HCT116 (cell line): ENCODE data around the gene MIS18A. TPM values are rescaled to one million over a fixed set of nuclear protein-coding genes. Genes with fewer than 3 reads are reported as not detected.

Experiments used
- ATAC-seq: fragments of 200-7000 bp; cut with Tn5 transposase; 2 replicates; pipeline ENCODE4 v1.9.1; 2020; ENCODE audit warnings: mild to moderate bottlenecking, moderate library complexity
- BruUV-seq: library from RNA; stranded (reverse); fragments of 400-500 nt; replicated peaks from 2 replicates; lab custom pipeline; 2021; lab: Mats Ljungman, UMichigan
- CTCF ChIA-PET: fragments of 300-600 bp; sonication (Branson Sonifier 250); formaldehyde crosslinking; loops from one replicate; lab custom pipeline; 2021; ENCODE audit warnings: antibody characterized with exemption; lab: Charles Lee
- POLR2A ChIA-PET: fragments of 300-600, 350-600 bp; sonication (Branson Sonifier 250); formaldehyde crosslinking; loops from one replicate; lab custom pipeline; 2021; ENCODE audit warnings: antibody characterized with exemption; lab: Charles Lee
- RAD21 ChIA-PET, 2 experiments: fragments of 300-600 bp; sonication (Branson Sonifier 250); formaldehyde crosslinking; loops; one replicate each; lab custom pipeline; 2023; ENCODE audit warnings: low total read pairs in 2 of 2; ENCODE audit not compliant: uncharacterized antibody in 2 of 2, unreplicated experiment in 2 of 2, low non-redundant PET in 1 of 2; lab: Charles Lee
- DNase-seq: peaks from one replicate; pipeline ENCODE4 v3.0.0-alpha.2; 2010; ENCODE audit warnings: low read depth, low spot score
- H2AFZ ChIP-seq: fragments of 200-600 bp; shearing (Covaris generic), sonication (generic); 2 replicates; pipeline ENCODE4 v1.6.1; 2017; ENCODE audit warnings: low read depth, mixed run types, mixed read lengths, antibody characterized with exemption, low read length; ENCODE audit not compliant: poor library complexity, severe bottlenecking
- H3K27ac ChIP-seq: 2 replicates; pipeline ENCODE4 v1.5.1; 2012; ENCODE audit warnings: low read depth, low read length
- H3K27me3 ChIP-seq: fragments of 200-600 bp; sonication (generic); 2 replicates; pipeline ENCODE4 v1.6.1; 2016; ENCODE audit warnings: mixed run types, low read length, mixed read lengths; ENCODE audit not compliant: insufficient read depth
- H3K36me3 ChIP-seq, 2 experiments: fragments of 200-500 bp in 1 of 2; fragments of 200-600 bp in 1 of 2; sonication (Bioruptor generic) in 1 of 2; sonication (generic) in 1 of 2; 2 replicates each; pipeline versions ENCODE4 v1.5.1 to v1.6.1; 2014 to 2016; ENCODE audit warnings: low read length in 2 of 2, inconsistent platforms in 1 of 2, mixed read lengths in 1 of 2, mixed run types in 1 of 2; ENCODE audit not compliant: insufficient read depth in 2 of 2, control insufficient read depth in 1 of 2
- H3K4me1 ChIP-seq, 2 experiments: fragments of 200-600 bp in 1 of 2; sonication (generic) in 1 of 2; 2 replicates each; pipeline versions ENCODE4 v1.5.1 to v1.6.1; 2012 to 2017; ENCODE audit warnings: low read length in 2 of 2, inconsistent platforms in 1 of 2, mild to moderate bottlenecking in 1 of 2, mixed read lengths in 1 of 2, mixed run types in 1 of 2, moderate library complexity in 1 of 2; ENCODE audit not compliant: insufficient read depth in 2 of 2, control insufficient read depth in 1 of 2
- H3K4me2 ChIP-seq: fragments of 200-600 bp; sonication (generic); 2 replicates; pipeline ENCODE4 v1.6.1; 2017; ENCODE audit warnings: mixed run types, low read length, mixed read lengths
- H3K4me3 ChIP-seq, 2 experiments: fragments of 200-600 bp in 1 of 2; sonication (generic) in 1 of 2; replicated peaks in 1 of 2; 2 replicates each; pipeline ENCODE4 v1.5.1; 2011 to 2016; ENCODE audit warnings: low read length in 2 of 2, control low read depth in 1 of 2, low read depth in 1 of 2, mild to moderate bottlenecking in 1 of 2, mixed read lengths in 1 of 2, mixed run types in 1 of 2
- H3K79me2 ChIP-seq: fragments of 200-600 bp; sonication (generic); 2 replicates; pipeline ENCODE4 v1.6.1; 2017; ENCODE audit warnings: mild to moderate bottlenecking, mixed run types, low read length, moderate library complexity, mixed read lengths; ENCODE audit not compliant: insufficient read depth
- H3K9ac ChIP-seq: fragments of 200-600 bp; sonication (generic); 2 replicates; pipeline ENCODE4 v1.6.1; 2016; ENCODE audit warnings: low read length, mixed read lengths
- H3K9me2 ChIP-seq: fragments of 200-600 bp; sonication (generic), shearing (Covaris generic); 2 replicates; pipeline ENCODE4 v1.6.1; 2017; ENCODE audit warnings: mixed run types, mild to moderate bottlenecking, moderate library complexity; ENCODE audit not compliant: insufficient read depth
- H3K9me3 ChIP-seq, 2 experiments: fragments of 200-500 bp in 1 of 2; fragments of 200-600 bp in 1 of 2; sonication (Bioruptor generic) in 1 of 2; sonication (generic) in 1 of 2; 2 replicates each; pipeline ENCODE4 v1.6.1; 2014 to 2017; ENCODE audit warnings: low read length in 2 of 2, mixed read lengths in 2 of 2, inconsistent platforms in 1 of 2, low read depth in 1 of 2, mild to moderate bottlenecking in 1 of 2, mixed run types in 1 of 2, moderate library complexity in 1 of 2; ENCODE audit not compliant: control insufficient read depth in 1 of 2, insufficient read depth in 1 of 2
- H4K20me1 ChIP-seq: fragments of 200-600 bp; sonication (generic), shearing (Covaris generic); 2 replicates; pipeline ENCODE4 v1.6.1; 2017; ENCODE audit warnings: mixed run types, mild to moderate bottlenecking, moderate library complexity; ENCODE audit not compliant: insufficient read depth
- CBX3 ChIP-seq: IDR thresholded peaks from 2 replicates; pipeline ENCODE4 v1.6.1; 2012; ENCODE audit warnings: low read depth
- EGR1 ChIP-seq: IDR thresholded peaks from 2 replicates; pipeline ENCODE4 v1.6.1; 2012; ENCODE audit warnings: low read depth
- ELF1 ChIP-seq: IDR thresholded peaks from 2 replicates; pipeline ENCODE4 v1.6.1; 2012; ENCODE audit warnings: low read depth, borderline replicate concordance
- EZH2 ChIP-seq: fragments of 200-600 bp; sonication (generic); IDR thresholded peaks from 2 replicates; pipeline ENCODE4 v1.6.1; 2017; ENCODE audit warnings: antibody characterized with exemption, mixed run types
- EZH2phosphoT487 ChIP-seq: fragments of 200-600 bp; IDR thresholded peaks from 2 replicates; pipeline ENCODE4 v1.6.1; 2018; ENCODE audit warnings: antibody characterized with exemption, borderline replicate concordance
- FOSL1 ChIP-seq: IDR thresholded peaks from 2 replicates; pipeline ENCODE4 v1.6.1; 2012; ENCODE audit warnings: low read depth
- JUND ChIP-seq: IDR thresholded peaks from 2 replicates; pipeline ENCODE4 v1.6.1; 2012
- MAX ChIP-seq: IDR thresholded peaks from 2 replicates; pipeline ENCODE4 v1.6.1; 2012
- POLR2A ChIP-seq: IDR thresholded peaks from 2 replicates; pipeline ENCODE4 v1.7.0; 2011; ENCODE audit warnings: borderline replicate concordance; ENCODE audit not compliant: insufficient read depth, insufficient read length; ENCODE audit errors: extremely low read depth
- RAD21 ChIP-seq: IDR thresholded peaks from 2 replicates; pipeline ENCODE4 v1.6.1; 2012; ENCODE audit warnings: low read depth, mild to moderate bottlenecking
- SIN3A ChIP-seq: IDR thresholded peaks from 2 replicates; pipeline ENCODE4 v1.6.1; 2012; ENCODE audit warnings: low read depth
- SRF ChIP-seq: IDR thresholded peaks from 2 replicates; pipeline ENCODE4 v1.6.1; 2012; ENCODE audit warnings: low read depth
- TCF7L2 ChIP-seq: IDR thresholded peaks from 2 replicates; pipeline ENCODE4 v1.7.0; 2011; ENCODE audit warnings: borderline replicate concordance, inconsistent platforms; ENCODE audit not compliant: insufficient read depth, insufficient read length; ENCODE audit errors: extremely low read depth
- YY1 ChIP-seq: IDR thresholded peaks from 2 replicates; pipeline ENCODE4 v1.6.1; 2011; ENCODE audit warnings: low read length, low read depth, moderate library complexity, mild to moderate bottlenecking; ENCODE audit not compliant: insufficient replicate concordance; ENCODE audit errors: extremely low read depth
- ZFX ChIP-seq: fragments of 450-650 bp; IDR thresholded peaks from 2 replicates; pipeline ENCODE4 v1.6.1; 2017
- ZNF274 ChIP-seq: fragments of 200-500 bp; sonication (Bioruptor generic); IDR thresholded peaks from 2 replicates; pipeline ENCODE4 v1.6.1; 2014; ENCODE audit warnings: mild to moderate bottlenecking, low read depth, low read length, inconsistent platforms
- intact Hi-C: fragments of 100-400 bp; cut with micrococcal nuclease; formaldehyde crosslinking; loops from 2 replicates; pipeline ENCODE4 v1.10.0; 2022
- total RNA-seq: library from RNA; stranded (reverse); gene quantifications from one replicate; pipeline ENCODE4 v1.2.1, GENCODE V29; 2021; ENCODE audit not compliant: unreplicated experiment
- TF ChIP-seq, protein P1 (sequence below): IDR thresholded peaks from 2 replicates; pipeline ENCODE4 v1.6.1; 2012; ENCODE audit warnings: low read depth

MIS18A gene
- total RNA-seq, 1 experiment from 2014 or later, result 30.0 TPM

- Histone ChIP-seq H3K9me3 (no peaks in the 10 kb centered on the region), H3K4me1 (peaks cover 8 to 12% of the 10 kb centered on the region in 2 experiments; a peak in 2 of 4 replicates), H3K27me3 (no peaks in the 10 kb centered on the region), H3K4me3 (no peak overlapping the region), H2AFZ (no peak overlapping the region), H4K20me1 (no peaks in the 10 kb centered on the region), H3K4me2 (no peak overlapping the region), H3K9me2 (no peaks in the 10 kb centered on the region), H3K9ac (no peak overlapping the region), H3K36me3 (no peaks in the 10 kb centered on the region), H3K27ac (no peak overlapping the region), H3K79me2 (peaks cover 8% of the 10 kb centered on the region)
- no TSS peak for BruUV-seq
- POLR2A ChIA-PET, result no interaction called here
- RAD21 ChIA-PET, result no interaction called here
- no peak for ATAC-seq
- intact Hi-C loops, result no loop called here
- CTCF ChIA-PET, result no interaction called here
- no peak for DNase-seq
- no peak for TF ChIP-seq TCF7L2
- no peak for TF ChIP-seq RAD21
- TF ChIP-seq CBX3, result no peak
- TF ChIP-seq SIN3A, result no peak
- TF ChIP-seq, protein P1, sequence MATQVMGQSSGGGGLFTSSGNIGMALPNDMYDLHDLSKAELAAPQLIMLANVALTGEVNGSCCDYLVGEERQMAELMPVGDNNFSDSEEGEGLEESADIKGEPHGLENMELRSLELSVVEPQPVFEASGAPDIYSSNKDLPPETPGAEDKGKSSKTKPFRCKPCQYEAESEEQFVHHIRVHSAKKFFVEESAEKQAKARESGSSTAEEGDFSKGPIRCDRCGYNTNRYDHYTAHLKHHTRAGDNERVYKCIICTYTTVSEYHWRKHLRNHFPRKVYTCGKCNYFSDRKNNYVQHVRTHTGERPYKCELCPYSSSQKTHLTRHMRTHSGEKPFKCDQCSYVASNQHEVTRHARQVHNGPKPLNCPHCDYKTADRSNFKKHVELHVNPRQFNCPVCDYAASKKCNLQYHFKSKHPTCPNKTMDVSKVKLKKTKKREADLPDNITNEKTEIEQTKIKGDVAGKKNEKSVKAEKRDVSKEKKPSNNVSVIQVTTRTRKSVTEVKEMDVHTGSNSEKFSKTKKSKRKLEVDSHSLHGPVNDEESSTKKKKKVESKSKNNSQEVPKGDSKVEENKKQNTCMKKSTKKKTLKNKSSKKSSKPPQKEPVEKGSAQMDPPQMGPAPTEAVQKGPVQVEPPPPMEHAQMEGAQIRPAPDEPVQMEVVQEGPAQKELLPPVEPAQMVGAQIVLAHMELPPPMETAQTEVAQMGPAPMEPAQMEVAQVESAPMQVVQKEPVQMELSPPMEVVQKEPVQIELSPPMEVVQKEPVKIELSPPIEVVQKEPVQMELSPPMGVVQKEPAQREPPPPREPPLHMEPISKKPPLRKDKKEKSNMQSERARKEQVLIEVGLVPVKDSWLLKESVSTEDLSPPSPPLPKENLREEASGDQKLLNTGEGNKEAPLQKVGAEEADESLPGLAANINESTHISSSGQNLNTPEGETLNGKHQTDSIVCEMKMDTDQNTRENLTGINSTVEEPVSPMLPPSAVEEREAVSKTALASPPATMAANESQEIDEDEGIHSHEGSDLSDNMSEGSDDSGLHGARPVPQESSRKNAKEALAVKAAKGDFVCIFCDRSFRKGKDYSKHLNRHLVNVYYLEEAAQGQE, result no peak
- no peak for TF ChIP-seq JUND
- no peak for TF ChIP-seq ZFX
- TF ChIP-seq EZH2phosphoT487, result no peak
- TF ChIP-seq YY1, result no peak
- TF ChIP-seq ELF1, result no peak
- no peak for TF ChIP-seq EGR1
- no peak for TF ChIP-seq EZH2
- no peak for TF ChIP-seq FOSL1
- TF ChIP-seq SRF, result no peak
- TF ChIP-seq MAX, result no peak
- TF ChIP-seq ZNF274, result no peak
- TF ChIP-seq POLR2A, result no peak
These were observed 4.1 kb upstream of the MIS18A start for GRCh38 chr21:32282992-32283391.
